ENCODE data around the gene USP7. TPM values are rescaled to one million over a fixed set of nuclear protein-coding genes. Genes with fewer than 3 reads are reported as not detected.

USP7 gene
- total RNA-seq, 2 experiments from 2014 or later: 46.4 to 127 TPM

GRCh38 chr16:9003322-9003721 lies 39.6 kb upstream of the USP7 start:
- H3K4me1 ChIP-seq (ENCODE audit: insufficient read depth, low read length, poor library complexity, severe bottlenecking): no peaks in the 10 kb centered on the region
- no peak overlapping the region for H3K4me2 ChIP-seq (ENCODE audit: low read length)
- no peaks in the 10 kb centered on the region for H3K79me2 ChIP-seq (ENCODE audit: insufficient read depth, low read depth, low read length)
- TF ChIP-seq CTCF (conservative IDR thresholded peaks at IDR 0.05; ENCODE audit: low read length): no peak
- TF ChIP-seq EZH2phosphoT487 (IDR thresholded peaks at IDR 0.05; ENCODE audit: borderline replicate concordance, low read depth, low read length): no peak
- no peaks in the 10 kb centered on the region for H4K20me1 ChIP-seq (ENCODE audit: insufficient read depth, low read length)
- no peaks in the 10 kb centered on the region for H3K9me2 ChIP-seq (ENCODE audit: insufficient read depth, low read length)
- H3K9me3 ChIP-seq (ENCODE audit: low read length): no peaks in the 10 kb centered on the region
- H3K36me3 ChIP-seq (ENCODE audit: insufficient read depth, low read length): no peaks in the 10 kb centered on the region
- no peak for DNase-seq (ENCODE audit: low spot score)
- no peak overlapping the region for H3K4me3 ChIP-seq (ENCODE audit: low read depth, low read length, poor library complexity, severe bottlenecking)
- intact Hi-C loops (cut with micrococcal nuclease; ENCODE audit: unreplicated experiment): no loop called here
- ChIA-PET CTCF (ENCODE audit: unreplicated experiment) (interaction anchor here (0.6 kb wide), 1 partner anchor 58 kb away, joined by 4 read pairs; no protein-coding TSS in a partner anchor), POLR2A (interaction anchor here (0.6 to 0.7 kb wide), 2 partner anchors 9 to 607 kb away, joined by 4 read pairs; no protein-coding TSS in a partner anchor)
- BruUV-seq (replicated peaks): no TSS peak
- no peak overlapping the region for H3K27ac ChIP-seq (ENCODE audit: low read depth, low read length, poor library complexity, severe bottlenecking)
- no peak overlapping the region for H2AFZ ChIP-seq (ENCODE audit: low read length)

- Histone ChIP-seq H4K20me1 (ENCODE audit: insufficient read depth, low read length) (no peaks in the 10 kb centered on the region), H3K79me2 (ENCODE audit: insufficient read depth, low read depth, low read length) (no peaks in the 10 kb centered on the region), H3K4me1 (ENCODE audit: insufficient read depth, low read length, poor library complexity, severe bottlenecking) (no peaks in the 10 kb centered on the region), H2AFZ (ENCODE audit: low read length) (no peak overlapping the region), H3K4me3 (ENCODE audit: low read depth, low read length, poor library complexity, severe bottlenecking) (no peak overlapping the region), H3K9me2 (ENCODE audit: insufficient read depth, low read length) (no peaks in the 10 kb centered on the region), H3K4me2 (ENCODE audit: low read length) (no peak overlapping the region), H3K27ac (ENCODE audit: low read depth, low read length, poor library complexity, severe bottlenecking) (no peak overlapping the region), H3K9me3 (ENCODE audit: low read length) (no peaks in the 10 kb centered on the region), H3K36me3 (ENCODE audit: insufficient read depth, low read length) (no peaks in the 10 kb centered on the region)
- DNase-seq (ENCODE audit: low spot score): no peak
- POLR2A ChIA-PET: interaction anchor here (0.6 to 0.7 kb wide), 2 partner anchors 17 to 1207 kb away, joined by 3 to 5 read pairs; no protein-coding TSS in a partner anchor
- TF ChIP-seq EZH2phosphoT487 (IDR thresholded peaks at IDR 0.05; ENCODE audit: borderline replicate concordance, low read depth, low read length) (no peak), CTCF (conservative IDR thresholded peaks at IDR 0.05; ENCODE audit: low read length) (no peak)
- intact Hi-C loops (cut with micrococcal nuclease; ENCODE audit: unreplicated experiment): no loop called here
- CTCF ChIA-PET (ENCODE audit: unreplicated experiment): no interaction called here
- no TSS peak for BruUV-seq (replicated peaks)
These were observed 38.3 kb upstream of the USP7 start for GRCh38 chr16:9002042-9002441.

GRCh38 chr16:9000664-9001063 lies 37.0 kb upstream of the USP7 start:
- BruUV-seq (replicated peaks): no TSS peak
- POLR2A ChIA-PET: no interaction called here
- CTCF ChIA-PET (ENCODE audit: unreplicated experiment): no interaction called here
- no peak overlapping the region for H3K27ac ChIP-seq (ENCODE audit: low read depth, low read length, poor library complexity, severe bottlenecking)
- H3K4me2 ChIP-seq (ENCODE audit: low read length): no peak overlapping the region
- intact Hi-C loops (cut with micrococcal nuclease; ENCODE audit: unreplicated experiment): no loop called here
- H3K9me3 ChIP-seq (ENCODE audit: low read length): no peaks in the 10 kb centered on the region
- H2AFZ ChIP-seq (ENCODE audit: low read length): no peak overlapping the region
- no peaks in the 10 kb centered on the region for H4K20me1 ChIP-seq (ENCODE audit: insufficient read depth, low read length)
- no peaks in the 10 kb centered on the region for H3K79me2 ChIP-seq (ENCODE audit: insufficient read depth, low read depth, low read length)
- DNase-seq (ENCODE audit: low spot score): no peak
- H3K4me3 ChIP-seq (ENCODE audit: low read depth, low read length, poor library complexity, severe bottlenecking): no peak overlapping the region
- H3K9me2 ChIP-seq (ENCODE audit: insufficient read depth, low read length): no peaks in the 10 kb centered on the region
- TF ChIP-seq EZH2phosphoT487 (IDR thresholded peaks at IDR 0.05; ENCODE audit: borderline replicate concordance, low read depth, low read length): no peak
- no peak for TF ChIP-seq CTCF (conservative IDR thresholded peaks at IDR 0.05; ENCODE audit: low read length)
- no peaks in the 10 kb centered on the region for H3K36me3 ChIP-seq (ENCODE audit: insufficient read depth, low read length)
- H3K4me1 ChIP-seq (ENCODE audit: insufficient read depth, low read length, poor library complexity, severe bottlenecking): no peaks in the 10 kb centered on the region

Measured in OCI-LY7 (cell line).